ENCODE data around the gene TTI1. TPM values are rescaled to one million over a fixed set of nuclear protein-coding genes. Genes with fewer than 3 reads are reported as not detected.

Gene TTI1
- total RNA-seq, 2 donors from 2014 or later: 33.0 to 40.5 TPM

DNA sequence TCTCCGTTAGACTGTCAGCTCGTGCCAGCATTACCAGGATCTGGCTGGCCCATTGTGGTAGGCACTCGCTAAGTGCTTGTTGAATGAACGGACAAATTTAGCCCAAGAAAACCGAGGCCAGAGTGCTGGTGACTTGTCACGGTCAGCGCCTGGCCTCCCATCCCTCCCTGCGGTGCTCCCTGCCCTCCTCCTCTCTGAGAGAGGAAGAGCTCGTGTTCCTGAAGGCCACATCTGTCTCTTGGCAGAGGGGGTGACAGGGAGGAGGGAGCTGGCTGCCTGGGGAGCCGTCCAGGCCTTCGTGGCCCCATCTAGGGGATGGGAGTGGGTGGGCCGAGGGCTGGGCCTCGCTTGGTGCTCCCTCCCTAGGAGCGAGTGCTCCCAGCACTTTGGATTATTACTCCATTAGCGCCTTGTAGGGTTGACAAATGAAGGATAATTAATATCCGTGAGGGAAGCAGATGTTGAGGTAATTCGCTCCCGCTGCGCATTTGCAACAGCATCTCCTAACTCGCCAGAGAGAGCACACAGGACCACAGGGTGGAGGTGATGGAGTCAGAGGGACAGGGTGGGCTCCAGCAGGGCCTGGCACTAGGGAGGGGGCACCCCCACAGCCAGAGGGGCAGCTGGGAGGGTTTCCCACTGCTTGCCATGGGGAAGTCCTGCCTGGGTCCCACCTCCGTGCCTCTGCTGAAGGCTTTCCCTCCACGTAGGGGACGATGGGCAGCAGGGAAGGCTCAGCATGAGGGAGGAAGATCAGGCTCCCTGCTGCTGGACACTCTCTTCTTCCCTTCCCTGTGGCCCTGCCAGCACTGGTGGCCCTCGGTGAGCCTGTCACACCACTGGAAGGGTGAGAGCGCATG lies 93.3 kb downstream of the TTI1 start:
- no peaks in the 10 kb centered on the region for H3K4me1 Mint-ChIP-seq

DNA sequence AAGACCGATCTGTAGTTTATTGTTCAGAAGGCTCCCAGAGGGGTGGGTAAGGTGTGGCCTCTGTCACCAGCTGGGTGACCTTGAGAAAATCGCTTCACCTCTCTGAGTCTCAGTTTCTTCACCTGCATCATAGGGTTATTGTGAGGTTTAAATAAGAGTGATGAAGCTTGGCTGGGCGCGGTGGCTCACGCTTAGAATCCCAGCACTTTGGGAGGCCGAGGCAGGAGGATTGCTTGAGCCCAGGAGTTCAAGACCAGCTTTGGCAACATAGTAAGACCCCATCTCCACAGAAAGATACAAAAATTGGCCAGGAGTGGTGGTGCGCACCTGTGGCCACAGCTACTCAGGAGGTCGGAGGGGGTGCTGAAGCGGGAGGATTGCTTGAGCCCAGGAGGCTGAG lies 94.3 kb downstream of the TTI1 start:
- H3K9me3 Mint-ChIP-seq: no peaks in the 10 kb centered on the region
- no peak for ATAC-seq (replicated peaks)
- no peak overlapping the region for H3K4me3 Mint-ChIP-seq
- no peaks in the 10 kb centered on the region for H3K36me3 Mint-ChIP-seq (ENCODE audit: low read depth)
- no peaks in the 10 kb centered on the region for H3K4me1 Mint-ChIP-seq
- peaks cover 7% of the 10 kb centered on the region for H3K27me3 Mint-ChIP-seq
- H3K27ac Mint-ChIP-seq: no peak overlapping the region

More for the DNA sequence above, 93.3 kb downstream of the TTI1 start:
- peaks cover 7% of the 10 kb centered on the region for H3K27me3 Mint-ChIP-seq
- ATAC-seq (replicated peaks): no peak
- no peaks in the 10 kb centered on the region for H3K9me3 Mint-ChIP-seq
- no peak overlapping the region for H3K27ac Mint-ChIP-seq
- H3K4me3 Mint-ChIP-seq: no peak overlapping the region
- H3K36me3 Mint-ChIP-seq (ENCODE audit: low read depth): no peaks in the 10 kb centered on the region

DNA sequence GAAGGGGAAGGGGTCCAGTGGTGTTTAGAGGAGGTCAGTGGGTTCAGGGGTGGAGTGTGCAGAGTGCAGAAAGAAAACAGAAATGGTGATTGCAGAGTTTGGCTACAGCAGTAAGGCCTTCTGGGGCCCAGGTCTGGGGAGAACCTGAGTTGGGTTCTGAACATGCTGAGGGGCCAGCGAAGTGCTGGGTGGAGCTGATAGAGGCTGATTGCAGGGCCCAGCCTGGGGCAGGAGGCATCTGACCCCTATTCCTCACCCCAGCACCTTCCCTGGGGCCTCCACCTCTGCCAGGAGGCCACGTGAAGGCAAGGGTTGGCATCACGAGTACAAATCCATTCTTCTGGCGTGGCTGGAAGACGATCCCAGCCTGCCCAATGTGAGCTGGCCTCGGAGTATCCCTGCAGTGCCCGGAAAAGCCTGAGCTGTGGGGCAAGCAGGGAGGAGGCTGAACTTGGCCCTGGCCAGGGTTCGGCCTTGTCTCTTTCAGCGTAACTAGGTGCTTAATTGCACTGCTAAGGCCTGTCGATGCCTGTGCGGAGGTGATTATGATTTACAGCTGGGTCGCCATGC lies 95.0 kb downstream of the TTI1 start:
- ATAC-seq (replicated peaks): no peak
- Mint-ChIP-seq H3K4me3 (no peak overlapping the region), H3K27ac (no peak overlapping the region), H3K9me3 (no peaks in the 10 kb centered on the region), H3K27me3 (peaks cover 7% of the 10 kb centered on the region), H3K36me3 (ENCODE audit: low read depth) (no peaks in the 10 kb centered on the region), H3K4me1 (no peaks in the 10 kb centered on the region)

DNA sequence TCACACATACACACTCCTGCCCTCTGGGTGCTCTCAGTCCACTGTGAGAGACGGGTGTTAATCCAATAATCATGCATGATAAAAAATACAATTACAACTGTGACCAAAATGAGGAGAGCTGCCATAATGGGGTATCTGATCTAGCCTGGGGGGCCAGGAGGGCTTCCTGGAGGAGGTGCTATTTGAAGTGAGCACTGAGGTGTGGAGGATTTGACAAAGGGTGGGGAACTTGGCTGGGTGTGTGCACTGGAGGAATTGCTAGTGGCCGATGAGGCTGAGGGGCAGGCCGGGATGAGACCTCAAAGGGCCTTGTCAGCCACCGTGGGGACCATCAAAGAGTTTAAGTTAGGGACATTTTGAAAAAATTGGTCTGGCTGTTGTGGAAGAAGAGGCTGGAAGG lies 95.6 kb downstream of the TTI1 start:
- peaks cover 7% of the 10 kb centered on the region for H3K27me3 Mint-ChIP-seq
- no peak for ATAC-seq (replicated peaks)
- H3K4me1 Mint-ChIP-seq: no peaks in the 10 kb centered on the region
- H3K4me3 Mint-ChIP-seq: no peak overlapping the region
- H3K9me3 Mint-ChIP-seq: no peaks in the 10 kb centered on the region
- H3K36me3 Mint-ChIP-seq (ENCODE audit: low read depth): no peaks in the 10 kb centered on the region
- no peak overlapping the region for H3K27ac Mint-ChIP-seq

DNA sequence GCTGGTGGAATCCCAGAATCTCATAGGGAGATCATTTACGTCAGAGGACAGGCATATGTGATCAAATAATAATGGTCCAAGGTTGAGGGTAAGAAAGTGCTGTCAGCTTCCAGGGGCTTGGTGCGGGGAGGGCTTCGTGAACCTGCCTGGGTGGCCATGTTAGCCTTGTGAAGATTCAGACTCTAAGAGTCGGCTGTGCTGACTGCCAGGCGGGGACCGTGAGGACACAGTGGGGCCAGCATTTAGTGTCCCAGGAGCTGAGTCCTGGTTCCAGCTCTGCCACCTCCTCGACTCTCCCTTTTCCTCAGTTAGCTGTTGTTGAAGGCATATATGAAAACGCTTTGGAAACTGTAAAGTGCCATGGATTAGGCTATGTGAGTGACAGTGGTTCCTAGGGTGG lies 96.8 kb downstream of the TTI1 start:
- H3K9me3 Mint-ChIP-seq: no peaks in the 10 kb centered on the region

DNA sequence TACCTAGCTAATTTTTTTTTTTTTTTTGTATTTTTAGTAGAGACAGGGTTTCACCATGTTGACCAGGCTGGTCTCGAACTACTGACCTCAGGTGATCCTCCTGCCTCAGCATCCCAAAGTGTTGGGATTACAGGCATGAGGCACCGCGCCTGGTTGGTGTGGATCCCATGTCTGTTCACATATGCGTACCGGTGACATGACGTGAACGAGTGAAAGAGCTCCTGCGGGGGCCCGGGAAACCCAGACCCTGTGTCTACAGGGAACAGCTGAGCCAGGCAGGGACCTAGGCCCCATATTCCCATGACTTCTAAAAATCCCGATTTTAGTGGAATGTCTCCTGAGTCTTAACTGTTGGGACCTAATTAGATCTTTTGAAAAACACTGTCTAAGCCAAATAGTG lies 97.2 kb downstream of the TTI1 start:
- ATAC-seq (replicated peaks): no peak
- no peaks in the 10 kb centered on the region for H3K36me3 Mint-ChIP-seq (ENCODE audit: low read depth)
- no peak overlapping the region for H3K27ac Mint-ChIP-seq
- no peaks in the 10 kb centered on the region for H3K4me1 Mint-ChIP-seq
- peaks cover 7% of the 10 kb centered on the region for H3K27me3 Mint-ChIP-seq
- no peaks in the 10 kb centered on the region for H3K9me3 Mint-ChIP-seq
- no peak overlapping the region for H3K4me3 Mint-ChIP-seq

More for the DNA sequence above, 96.8 kb downstream of the TTI1 start:
- peaks cover 7% of the 10 kb centered on the region for H3K27me3 Mint-ChIP-seq
- no peaks in the 10 kb centered on the region for H3K36me3 Mint-ChIP-seq (ENCODE audit: low read depth)
- no peak overlapping the region for H3K27ac Mint-ChIP-seq
- H3K4me1 Mint-ChIP-seq: no peaks in the 10 kb centered on the region
- ATAC-seq (replicated peaks): no peak
- no peak overlapping the region for H3K4me3 Mint-ChIP-seq

DNA sequence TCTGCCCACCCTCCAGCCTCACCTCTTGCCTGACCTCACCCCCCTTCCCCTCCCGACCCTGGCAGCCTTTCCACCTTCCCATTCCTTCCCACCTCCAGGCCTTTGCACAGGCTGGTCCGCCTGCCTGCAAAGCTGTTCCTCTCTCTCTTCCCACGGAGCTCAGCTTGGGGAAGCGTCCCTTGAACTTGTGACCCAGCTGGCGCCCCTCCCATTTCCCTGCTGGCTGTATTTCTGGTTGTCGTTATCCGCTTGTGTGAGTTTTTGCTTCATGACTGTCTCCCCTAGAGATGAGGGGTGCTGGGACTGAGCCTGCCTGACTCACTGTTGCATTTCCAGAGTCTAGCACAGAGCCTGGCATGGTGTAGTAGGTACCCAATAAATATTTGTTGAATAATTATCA lies 97.8 kb downstream of the TTI1 start:
- peaks cover 8% of the 10 kb centered on the region for H3K27me3 Mint-ChIP-seq
- no peaks in the 10 kb centered on the region for H3K36me3 Mint-ChIP-seq (ENCODE audit: low read depth)
- no peaks in the 10 kb centered on the region for H3K9me3 Mint-ChIP-seq
- H3K4me3 Mint-ChIP-seq: no peak overlapping the region
- no peaks in the 10 kb centered on the region for H3K4me1 Mint-ChIP-seq
- ATAC-seq (replicated peaks): no peak
- no peak overlapping the region for H3K27ac Mint-ChIP-seq

DNA sequence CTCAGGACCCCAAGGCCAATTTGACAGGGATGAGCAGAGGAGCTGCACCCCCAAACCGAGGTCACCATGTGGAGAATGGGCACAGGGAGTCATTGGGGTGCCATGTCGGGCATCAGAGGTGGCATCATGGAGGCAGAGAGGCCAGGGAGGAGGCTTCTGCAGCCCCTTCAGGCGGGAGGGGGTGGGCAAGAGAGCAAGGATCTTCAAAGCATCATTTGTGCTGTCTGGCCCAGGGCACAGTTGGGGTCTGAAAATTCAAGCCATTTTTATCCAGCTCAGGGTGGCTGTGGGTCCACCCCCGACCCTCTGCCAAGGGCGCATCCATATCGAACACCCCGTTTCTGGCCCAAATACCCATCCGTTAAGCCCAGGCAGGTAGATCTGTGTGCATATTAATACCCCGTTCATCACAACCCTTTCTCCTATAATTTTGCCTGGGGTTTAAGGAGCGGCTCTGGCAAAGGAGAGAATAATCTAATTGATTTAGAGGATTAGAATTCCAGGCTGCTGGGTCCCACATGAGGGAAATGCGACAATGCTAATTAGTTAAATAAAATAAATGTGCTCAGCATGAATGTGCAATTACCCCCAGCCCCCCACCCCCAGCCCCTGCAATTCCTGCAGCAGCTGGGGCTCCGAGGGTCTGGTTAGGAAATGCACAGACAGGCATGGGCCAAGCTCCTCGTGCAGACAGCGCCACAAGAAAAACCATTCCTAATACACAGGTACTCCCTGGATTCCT lies 98.5 kb downstream of the TTI1 start:
- Mint-ChIP-seq H3K36me3 (ENCODE audit: low read depth) (no peaks in the 10 kb centered on the region), H3K4me1 (no peaks in the 10 kb centered on the region)

DNA sequence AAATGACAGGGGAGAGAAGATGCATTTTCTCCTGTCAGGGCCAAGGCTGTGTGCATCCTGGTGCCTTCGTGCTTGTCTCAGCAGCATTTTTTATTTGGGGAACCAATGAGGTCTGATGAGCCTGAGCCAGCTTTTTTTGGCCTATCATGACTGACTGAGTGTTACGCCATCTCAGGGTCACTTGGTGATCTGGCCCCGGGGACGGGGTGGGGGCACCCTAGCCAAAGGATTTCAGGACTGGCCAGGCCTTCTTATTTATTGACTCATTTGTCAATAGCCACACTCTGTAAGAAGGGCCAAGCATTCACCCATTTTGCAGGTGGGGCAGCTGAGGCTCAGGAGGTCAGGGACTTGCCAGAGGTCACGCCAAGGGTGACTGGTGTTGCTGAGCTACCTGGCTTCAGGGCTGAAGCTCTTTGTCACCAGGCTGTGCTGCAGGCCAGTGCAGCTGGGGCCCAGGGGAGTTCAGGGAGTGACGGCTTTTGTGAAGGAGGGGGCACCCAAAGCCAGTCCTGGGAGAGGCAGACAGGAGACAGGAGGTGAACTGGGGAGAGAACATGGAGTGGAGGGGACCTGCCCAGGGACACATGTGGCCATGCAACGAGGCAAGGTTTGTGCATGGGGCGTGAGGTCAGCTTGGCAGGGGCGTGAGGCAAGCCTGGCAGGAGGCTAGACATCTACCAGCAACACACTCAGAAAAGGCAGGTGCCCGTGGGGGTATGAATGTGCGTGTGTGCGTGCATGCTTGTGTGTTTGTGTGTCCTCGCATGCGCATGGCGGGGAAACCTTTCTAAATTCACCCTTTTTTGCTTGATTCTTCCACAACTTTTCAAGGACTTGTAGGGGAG lies 99.2 kb downstream of the TTI1 start:
- Mint-ChIP-seq H3K36me3 (ENCODE audit: low read depth) (no peaks in the 10 kb centered on the region), H3K4me1 (no peaks in the 10 kb centered on the region), H3K27ac (no peak overlapping the region), H3K27me3 (peaks cover 16% of the 10 kb centered on the region), H3K9me3 (no peaks in the 10 kb centered on the region), H3K4me3 (no peak overlapping the region)
- ATAC-seq (replicated peaks): no peak

More for the DNA sequence above, 98.5 kb downstream of the TTI1 start:
- no peak for ATAC-seq (replicated peaks)
- no peaks in the 10 kb centered on the region for H3K9me3 Mint-ChIP-seq
- no peak overlapping the region for H3K4me3 Mint-ChIP-seq
- peaks cover 10% of the 10 kb centered on the region for H3K27me3 Mint-ChIP-seq
- H3K27ac Mint-ChIP-seq: no peak overlapping the region

Other genes starting within 250 kb of the TTI1 start
- gene VSTM2L, start 130.3 kb downstream of the TTI1 start, total RNA-seq: not detected
- 10 to 100 TPM; 37.9 to 46.0 TPM for gene RPRD1B, start 290 bp upstream of the TTI1 start, total RNA-seq
- gene TGM2, start 131.8 kb upstream of the TTI1 start, total RNA-seq: under 1 TPM; 0.19 to 0.76 TPM
- not detected for gene KIAA1755, start 227.3 kb upstream of the TTI1 start, total RNA-seq